ENCODE data around the gene ADGRB3.

The ADGRB3 gene

DNA sequence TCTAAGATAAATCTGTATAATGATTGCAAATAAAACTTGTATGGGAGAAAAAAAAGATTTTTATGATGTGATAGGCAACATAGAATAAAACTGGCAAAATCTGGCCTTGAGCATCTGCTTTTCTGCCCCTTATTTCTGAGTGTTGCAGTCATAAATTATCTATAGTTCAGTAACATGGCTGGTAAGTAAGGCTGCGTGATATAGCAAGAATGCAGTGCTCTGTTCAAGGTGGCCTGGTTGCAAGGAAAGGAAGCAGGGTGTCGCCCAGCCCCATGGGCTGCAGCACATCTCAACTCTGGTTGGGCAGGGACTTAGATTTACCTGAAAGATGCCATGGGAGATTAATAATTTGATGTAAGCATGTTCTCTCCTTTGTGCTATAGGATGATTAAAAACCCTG, 582.3 kb downstream of the ADGRB3 start:
- no peaks in the 10 kb centered on the region for H3K36me3 ChIP-seq (ENCODE audit: control insufficient read depth in 5 of 5, insufficient read depth in 5 of 5, low read length in 5 of 5)
- H3K4me3 ChIP-seq (ENCODE audit: low read depth in 1 of 5, low read length in 5 of 5), result no peak overlapping the region
- no peak overlapping the region for H3K9ac ChIP-seq (ENCODE audit: low read length in 5 of 5)
- no peaks in the 10 kb centered on the region for H3K9me3 ChIP-seq (ENCODE audit: control insufficient read depth in 5 of 5, low read length in 5 of 5)
- no peaks in the 10 kb centered on the region for H3K27me3 ChIP-seq (ENCODE audit: control insufficient read depth in 5 of 5, insufficient read depth in 4 of 5, low read length in 5 of 5)
- H3K27ac ChIP-seq (ENCODE audit: low read depth, low read length), result no peak overlapping the region
- no peaks in the 10 kb centered on the region for H3K4me1 ChIP-seq (ENCODE audit: control insufficient read depth in 5 of 5, insufficient read depth in 5 of 5, low read length in 5 of 5)

DNA sequence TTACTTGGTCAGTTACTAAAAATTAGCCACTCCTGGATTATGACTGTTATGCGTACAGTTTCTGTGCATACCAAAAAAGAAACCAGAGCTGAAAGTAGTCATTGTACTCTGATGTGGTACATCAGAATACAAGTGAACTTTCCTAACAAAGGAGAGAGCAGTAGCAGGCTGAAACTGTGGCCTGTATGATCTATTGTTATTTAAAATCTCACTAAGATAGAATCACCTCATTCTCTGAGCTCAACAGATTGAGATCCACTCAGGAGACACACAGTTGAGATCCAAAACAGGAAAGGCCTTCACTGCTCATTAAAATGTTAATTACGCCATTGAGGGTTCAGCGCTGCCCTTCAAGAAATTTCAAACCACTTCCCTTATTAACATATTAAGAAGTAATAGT, 585.3 kb downstream of the ADGRB3 start:
- Histone ChIP-seq H3K27me3 (ENCODE audit: control insufficient read depth in 5 of 5, insufficient read depth in 4 of 5, low read length in 5 of 5) (no peaks in the 10 kb centered on the region), H3K9me3 (ENCODE audit: control insufficient read depth in 5 of 5, low read length in 5 of 5) (no peaks in the 10 kb centered on the region), H3K4me1 (ENCODE audit: control insufficient read depth in 5 of 5, insufficient read depth in 5 of 5, low read length in 5 of 5) (no peaks in the 10 kb centered on the region), H3K27ac (ENCODE audit: low read depth, low read length) (no peak overlapping the region), H3K9ac (ENCODE audit: low read length in 5 of 5) (no peak overlapping the region), H3K36me3 (ENCODE audit: control insufficient read depth in 5 of 5, insufficient read depth in 5 of 5, low read length in 5 of 5) (no peaks in the 10 kb centered on the region), H3K4me3 (ENCODE audit: low read depth in 1 of 5, low read length in 5 of 5) (no peak overlapping the region)

DNA sequence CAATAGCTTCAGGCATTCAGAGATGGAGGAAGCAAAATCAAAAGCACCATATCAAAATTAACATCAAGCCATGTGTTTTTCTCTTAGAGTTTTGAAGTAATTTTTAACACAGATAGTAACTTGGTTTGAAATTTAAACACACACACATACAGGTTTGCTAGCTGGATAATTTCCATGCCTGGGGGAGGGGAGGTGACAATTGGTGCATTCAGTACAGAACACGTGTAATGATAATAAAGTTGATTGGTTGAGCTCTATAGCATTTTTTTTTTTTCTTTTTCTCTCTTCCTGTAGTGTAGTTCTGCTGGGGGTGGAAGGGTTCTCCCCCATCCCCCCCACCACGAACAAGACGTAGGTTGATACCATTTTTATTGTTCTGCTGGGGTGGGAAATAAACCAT, 596.9 kb downstream of the ADGRB3 start:
- Histone ChIP-seq H3K4me3 (ENCODE audit: low read depth in 1 of 5, low read length in 5 of 5) (no peak overlapping the region), H3K27ac (ENCODE audit: low read depth, low read length) (no peak overlapping the region), H3K27me3 (ENCODE audit: control insufficient read depth in 5 of 5, insufficient read depth in 4 of 5, low read length in 5 of 5) (no peaks in the 10 kb centered on the region)

GRCh38 chr6:69232496-69232895, 597.4 kb downstream of the ADGRB3 start:
- Histone ChIP-seq H3K9ac (ENCODE audit: low read length in 5 of 5) (no peak overlapping the region), H3K27me3 (ENCODE audit: control insufficient read depth in 5 of 5, insufficient read depth in 4 of 5, low read length in 5 of 5) (no peaks in the 10 kb centered on the region), H3K4me3 (ENCODE audit: low read depth in 1 of 5, low read length in 5 of 5) (no peak overlapping the region), H3K27ac (ENCODE audit: low read depth, low read length) (no peak overlapping the region), H3K36me3 (ENCODE audit: control insufficient read depth in 5 of 5, insufficient read depth in 5 of 5, low read length in 5 of 5) (no peaks in the 10 kb centered on the region), H3K9me3 (ENCODE audit: control insufficient read depth in 5 of 5, low read length in 5 of 5) (no peaks in the 10 kb centered on the region), H3K4me1 (ENCODE audit: control insufficient read depth in 5 of 5, insufficient read depth in 5 of 5, low read length in 5 of 5) (no peaks in the 10 kb centered on the region)

More for the DNA sequence above, 596.9 kb downstream of the ADGRB3 start:
- Histone ChIP-seq H3K9ac (ENCODE audit: low read length in 5 of 5) (no peak overlapping the region), H3K36me3 (ENCODE audit: control insufficient read depth in 5 of 5, insufficient read depth in 5 of 5, low read length in 5 of 5) (no peaks in the 10 kb centered on the region), H3K9me3 (ENCODE audit: control insufficient read depth in 5 of 5, low read length in 5 of 5) (no peaks in the 10 kb centered on the region), H3K4me1 (ENCODE audit: control insufficient read depth in 5 of 5, insufficient read depth in 5 of 5, low read length in 5 of 5) (no peaks in the 10 kb centered on the region)

DNA sequence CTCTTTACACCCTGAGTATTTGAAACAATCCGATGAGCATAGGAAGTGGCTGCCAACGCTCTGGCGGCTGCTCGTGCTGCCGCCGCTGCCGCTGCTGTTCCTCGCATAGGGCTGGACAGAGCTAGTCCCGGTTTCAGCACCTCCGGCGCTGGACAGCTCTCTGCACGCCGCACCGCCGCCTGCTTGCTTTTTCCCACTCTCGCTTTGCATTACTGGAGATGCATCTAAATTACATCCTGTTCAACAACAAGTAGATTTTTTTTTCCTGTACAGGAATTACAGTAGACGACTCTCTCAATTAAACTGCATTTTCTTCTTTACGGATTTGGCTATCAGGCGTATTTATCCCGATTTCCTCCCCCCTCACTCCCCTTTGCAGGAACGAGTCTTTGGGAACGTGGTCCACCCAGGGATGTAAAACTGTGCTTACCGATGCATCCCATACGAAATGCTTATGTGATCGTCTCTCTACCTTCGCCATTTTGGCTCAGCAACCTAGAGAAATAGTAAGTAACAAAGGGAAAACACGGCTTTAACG, 597.9 kb downstream of the ADGRB3 start:
- Histone ChIP-seq H3K27ac (ENCODE audit: low read depth, low read length) (no peak overlapping the region), H3K9me3 (ENCODE audit: control insufficient read depth in 5 of 5, low read length in 5 of 5) (no peaks in the 10 kb centered on the region), H3K36me3 (ENCODE audit: control insufficient read depth in 5 of 5, insufficient read depth in 5 of 5, low read length in 5 of 5) (no peaks in the 10 kb centered on the region), H3K27me3 (ENCODE audit: control insufficient read depth in 5 of 5, insufficient read depth in 4 of 5, low read length in 5 of 5) (no peaks in the 10 kb centered on the region), H3K9ac (ENCODE audit: low read length in 5 of 5) (no peak overlapping the region), H3K4me3 (ENCODE audit: low read depth in 1 of 5, low read length in 5 of 5) (no peak overlapping the region), H3K4me1 (ENCODE audit: control insufficient read depth in 5 of 5, insufficient read depth in 5 of 5, low read length in 5 of 5) (no peaks in the 10 kb centered on the region)

DNA sequence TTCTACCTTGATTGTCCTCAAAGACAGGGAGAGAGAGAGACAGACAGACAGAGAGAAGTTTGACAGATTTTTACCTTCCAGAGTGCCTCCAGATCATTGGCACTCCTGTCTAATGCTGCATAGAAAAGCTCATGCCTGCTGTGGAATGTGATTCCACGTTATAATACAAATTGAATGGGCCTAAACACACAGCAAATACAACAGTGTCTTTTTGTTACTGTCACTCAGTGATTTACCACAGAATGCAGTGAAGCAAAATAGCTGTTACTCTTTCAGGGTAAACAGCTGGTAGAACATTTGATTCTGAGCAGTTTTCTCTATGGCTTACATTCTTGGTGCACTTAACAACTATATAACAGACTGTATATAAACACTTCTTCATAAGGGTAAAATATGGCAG, 603.0 kb downstream of the ADGRB3 start:
- Histone ChIP-seq H3K27me3 (ENCODE audit: control insufficient read depth in 5 of 5, insufficient read depth in 4 of 5, low read length in 5 of 5) (no peaks in the 10 kb centered on the region), H3K36me3 (ENCODE audit: control insufficient read depth in 5 of 5, insufficient read depth in 5 of 5, low read length in 5 of 5) (no peaks in the 10 kb centered on the region), H3K27ac (ENCODE audit: low read depth, low read length) (no peak overlapping the region), H3K9me3 (ENCODE audit: control insufficient read depth in 5 of 5, low read length in 5 of 5) (no peaks in the 10 kb centered on the region), H3K4me3 (ENCODE audit: low read depth in 1 of 5, low read length in 5 of 5) (no peak overlapping the region), H3K9ac (ENCODE audit: low read length in 5 of 5) (no peak overlapping the region), H3K4me1 (ENCODE audit: control insufficient read depth in 5 of 5, insufficient read depth in 5 of 5, low read length in 5 of 5) (no peaks in the 10 kb centered on the region)

DNA sequence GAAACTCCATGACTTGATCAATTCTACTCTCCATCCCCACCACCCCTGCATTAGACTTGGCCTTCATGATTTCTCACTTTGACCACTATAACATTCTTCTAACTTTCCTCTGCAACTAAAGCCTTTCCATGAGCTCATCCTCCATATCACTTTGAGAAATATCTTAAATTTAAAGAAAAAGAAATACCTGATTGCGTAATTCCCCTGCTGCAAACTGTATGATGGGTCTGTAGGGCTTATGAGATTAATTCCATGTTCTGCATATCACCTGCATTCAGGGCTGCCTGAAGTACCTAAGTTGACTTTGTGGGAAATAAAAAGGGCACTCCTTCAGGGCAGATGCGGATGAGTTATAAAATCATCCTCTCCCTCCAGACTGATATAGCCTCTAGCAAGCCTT, 611.9 kb downstream of the ADGRB3 start:
- Histone ChIP-seq H3K9ac (ENCODE audit: low read length in 5 of 5) (no peak overlapping the region), H3K36me3 (ENCODE audit: control insufficient read depth in 5 of 5, insufficient read depth in 5 of 5, low read length in 5 of 5) (no peaks in the 10 kb centered on the region), H3K27me3 (ENCODE audit: control insufficient read depth in 5 of 5, insufficient read depth in 4 of 5, low read length in 5 of 5) (no peaks in the 10 kb centered on the region), H3K4me1 (ENCODE audit: control insufficient read depth in 5 of 5, insufficient read depth in 5 of 5, low read length in 5 of 5) (no peaks in the 10 kb centered on the region), H3K9me3 (ENCODE audit: control insufficient read depth in 5 of 5, low read length in 5 of 5) (no peaks in the 10 kb centered on the region), H3K27ac (ENCODE audit: low read depth, low read length) (no peak overlapping the region), H3K4me3 (ENCODE audit: low read depth in 1 of 5, low read length in 5 of 5) (no peak overlapping the region)

- H3K9me3 ChIP-seq (ENCODE audit: control insufficient read depth in 5 of 5, low read length in 5 of 5), result no peaks in the 10 kb centered on the region
- H3K36me3 ChIP-seq (ENCODE audit: control insufficient read depth in 5 of 5, insufficient read depth in 5 of 5, low read length in 5 of 5), result no peaks in the 10 kb centered on the region
- no peak overlapping the region for H3K9ac ChIP-seq (ENCODE audit: low read length in 5 of 5)
- H3K4me3 ChIP-seq (ENCODE audit: low read depth in 1 of 5, low read length in 5 of 5), result no peak overlapping the region
- no peaks in the 10 kb centered on the region for H3K4me1 ChIP-seq (ENCODE audit: control insufficient read depth in 5 of 5, insufficient read depth in 5 of 5, low read length in 5 of 5)
- H3K27me3 ChIP-seq (ENCODE audit: control insufficient read depth in 5 of 5, insufficient read depth in 4 of 5, low read length in 5 of 5), result no peaks in the 10 kb centered on the region
- H3K27ac ChIP-seq (ENCODE audit: low read depth, low read length), result no peak overlapping the region
These were observed 625.9 kb downstream of the ADGRB3 start for GRCh38 chr6:69261010-69261409.

- H3K4me3 ChIP-seq (ENCODE audit: low read depth in 1 of 5, low read length in 5 of 5), result no peak overlapping the region
- no peaks in the 10 kb centered on the region for H3K4me1 ChIP-seq (ENCODE audit: control insufficient read depth in 5 of 5, insufficient read depth in 5 of 5, low read length in 5 of 5)
- no peak overlapping the region for H3K27ac ChIP-seq (ENCODE audit: low read depth, low read length)
These were observed 628.2 kb downstream of the ADGRB3 start for GRCh38 chr6:69263297-69263696.

GRCh38 chr6:69265090-69265489, 630.0 kb downstream of the ADGRB3 start:
- no peaks in the 10 kb centered on the region for H3K9me3 ChIP-seq (ENCODE audit: control insufficient read depth in 5 of 5, low read length in 5 of 5)

More at GRCh38 chr6:69263297-69263696, 628.2 kb downstream of the ADGRB3 start:
- Histone ChIP-seq H3K36me3 (ENCODE audit: control insufficient read depth in 5 of 5, insufficient read depth in 5 of 5, low read length in 5 of 5) (no peaks in the 10 kb centered on the region), H3K9me3 (ENCODE audit: control insufficient read depth in 5 of 5, low read length in 5 of 5) (no peaks in the 10 kb centered on the region), H3K27me3 (ENCODE audit: control insufficient read depth in 5 of 5, insufficient read depth in 4 of 5, low read length in 5 of 5) (no peaks in the 10 kb centered on the region), H3K9ac (ENCODE audit: low read length in 5 of 5) (no peak overlapping the region)

GRCh38 chr6:69265706-69266105, 630.6 kb downstream of the ADGRB3 start:
- no peak overlapping the region for H3K9ac ChIP-seq (ENCODE audit: low read length in 5 of 5)
- no peaks in the 10 kb centered on the region for H3K4me1 ChIP-seq (ENCODE audit: control insufficient read depth in 5 of 5, insufficient read depth in 5 of 5, low read length in 5 of 5)
- H3K9me3 ChIP-seq (ENCODE audit: control insufficient read depth in 5 of 5, low read length in 5 of 5), result no peaks in the 10 kb centered on the region
- no peak overlapping the region for H3K27ac ChIP-seq (ENCODE audit: low read depth, low read length)
- H3K27me3 ChIP-seq (ENCODE audit: control insufficient read depth in 5 of 5, insufficient read depth in 4 of 5, low read length in 5 of 5), result no peaks in the 10 kb centered on the region
- no peak overlapping the region for H3K4me3 ChIP-seq (ENCODE audit: low read depth in 1 of 5, low read length in 5 of 5)
- no peaks in the 10 kb centered on the region for H3K36me3 ChIP-seq (ENCODE audit: control insufficient read depth in 5 of 5, insufficient read depth in 5 of 5, low read length in 5 of 5)

More at GRCh38 chr6:69265090-69265489, 630.0 kb downstream of the ADGRB3 start:
- Histone ChIP-seq H3K4me3 (ENCODE audit: low read depth in 1 of 5, low read length in 5 of 5) (no peak overlapping the region), H3K27me3 (ENCODE audit: control insufficient read depth in 5 of 5, insufficient read depth in 4 of 5, low read length in 5 of 5) (no peaks in the 10 kb centered on the region), H3K4me1 (ENCODE audit: control insufficient read depth in 5 of 5, insufficient read depth in 5 of 5, low read length in 5 of 5) (no peaks in the 10 kb centered on the region), H3K9ac (ENCODE audit: low read length in 5 of 5) (no peak overlapping the region), H3K36me3 (ENCODE audit: control insufficient read depth in 5 of 5, insufficient read depth in 5 of 5, low read length in 5 of 5) (no peaks in the 10 kb centered on the region), H3K27ac (ENCODE audit: low read depth, low read length) (no peak overlapping the region)

Data from subcutaneous abdominal adipose tissue (tissue), 5 donors.